ENCODE results near the gene POU2F3. TPM values are rescaled to one million over a fixed set of nuclear protein-coding genes. Genes with fewer than 3 reads are reported as not detected.
A peak's percentile ranks its signal among the peaks of the same experiment; 100 is the strongest.

Gene POU2F3
- total RNA-seq, 1 donor from 2014 or later: not detected

DNA sequence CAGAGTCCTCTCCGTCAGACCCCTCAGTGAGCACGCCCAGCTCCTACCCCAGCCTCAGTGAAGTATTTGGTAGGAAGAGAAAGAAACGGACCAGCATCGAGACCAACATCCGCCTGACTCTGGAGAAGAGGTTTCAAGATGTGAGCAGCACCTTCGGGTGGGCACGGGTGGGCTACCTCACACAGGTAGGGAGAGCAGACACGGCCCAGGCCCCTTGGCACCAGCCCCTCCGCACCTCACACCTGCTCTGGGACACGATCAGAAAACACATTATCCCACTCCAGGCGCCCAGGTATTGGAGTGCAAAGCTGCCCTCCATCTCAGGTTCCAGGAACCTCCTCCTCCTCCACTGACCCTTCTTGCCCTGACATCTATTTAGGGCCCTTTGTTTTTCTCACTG is 67.5 kb downstream of the POU2F3 start:
- ATAC-seq (no peak), DNase-seq (ENCODE audit: low spot score) (no peak)

DNA sequence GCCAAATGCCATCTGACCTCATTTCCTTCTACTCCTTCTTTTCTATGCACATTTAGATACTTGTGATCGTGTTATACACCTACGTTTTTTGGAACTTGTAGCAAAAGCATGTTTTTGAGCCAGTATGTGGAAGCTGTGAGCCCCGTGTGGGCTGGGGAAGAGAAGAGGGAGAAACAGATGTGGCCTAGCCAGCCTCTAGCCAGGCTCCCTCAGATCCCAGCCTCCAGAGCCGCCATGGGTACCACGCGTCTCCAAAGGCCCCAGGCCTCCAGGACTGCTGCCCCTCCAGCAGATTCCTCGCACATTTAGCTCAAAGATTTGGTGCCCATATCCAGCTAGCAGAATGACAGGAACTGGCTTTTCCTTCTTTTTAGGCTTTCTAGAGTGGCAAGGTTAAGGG is 68.1 kb downstream of the POU2F3 start:
- no peak for ATAC-seq
- DNase-seq (ENCODE audit: low spot score): no peak

DNA sequence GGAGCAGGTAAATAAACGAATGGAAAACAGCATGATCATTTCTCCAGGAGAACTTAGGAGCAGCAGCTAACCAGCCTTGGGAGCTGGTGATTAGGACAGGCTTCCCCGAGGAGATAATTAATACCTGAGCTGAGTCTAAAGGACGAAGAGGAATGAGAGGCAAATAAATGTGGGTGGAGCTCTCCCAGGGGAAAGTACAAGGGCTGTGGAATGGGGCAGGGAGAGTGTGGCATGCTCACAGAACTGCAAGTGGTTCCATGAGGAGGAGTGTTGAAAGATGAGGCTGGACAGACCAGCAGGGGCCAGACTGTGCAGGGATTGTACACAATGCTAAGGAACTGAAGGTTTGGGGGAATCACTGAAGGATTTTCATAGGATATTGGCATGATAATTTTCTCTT is 70.9 kb downstream of the POU2F3 start:
- no peak for DNase-seq (ENCODE audit: low spot score)
- ATAC-seq: peak; percentile 50

DNA sequence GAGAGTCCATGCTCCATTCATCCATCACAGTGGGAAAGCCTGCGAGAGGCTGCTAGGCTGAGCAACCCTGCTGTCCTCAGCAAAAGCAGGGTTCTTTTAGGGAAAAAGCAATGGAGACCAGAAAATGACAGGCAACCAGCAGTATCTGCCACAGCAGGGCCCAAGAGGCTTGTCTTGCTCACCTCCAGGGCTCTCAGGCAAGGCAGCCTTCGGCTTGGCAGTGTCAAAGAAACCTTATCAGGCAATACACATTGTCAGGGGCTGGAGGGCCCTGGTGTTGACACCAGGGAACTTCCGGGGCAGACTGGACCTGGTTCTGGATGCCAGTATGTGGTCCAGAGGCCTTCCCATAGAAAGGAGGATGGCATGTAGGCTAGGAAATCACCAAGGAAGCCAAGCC is 74.9 kb downstream of the POU2F3 start:
- DNase-seq (ENCODE audit: low spot score): no peak
- ATAC-seq: no peak

DNA sequence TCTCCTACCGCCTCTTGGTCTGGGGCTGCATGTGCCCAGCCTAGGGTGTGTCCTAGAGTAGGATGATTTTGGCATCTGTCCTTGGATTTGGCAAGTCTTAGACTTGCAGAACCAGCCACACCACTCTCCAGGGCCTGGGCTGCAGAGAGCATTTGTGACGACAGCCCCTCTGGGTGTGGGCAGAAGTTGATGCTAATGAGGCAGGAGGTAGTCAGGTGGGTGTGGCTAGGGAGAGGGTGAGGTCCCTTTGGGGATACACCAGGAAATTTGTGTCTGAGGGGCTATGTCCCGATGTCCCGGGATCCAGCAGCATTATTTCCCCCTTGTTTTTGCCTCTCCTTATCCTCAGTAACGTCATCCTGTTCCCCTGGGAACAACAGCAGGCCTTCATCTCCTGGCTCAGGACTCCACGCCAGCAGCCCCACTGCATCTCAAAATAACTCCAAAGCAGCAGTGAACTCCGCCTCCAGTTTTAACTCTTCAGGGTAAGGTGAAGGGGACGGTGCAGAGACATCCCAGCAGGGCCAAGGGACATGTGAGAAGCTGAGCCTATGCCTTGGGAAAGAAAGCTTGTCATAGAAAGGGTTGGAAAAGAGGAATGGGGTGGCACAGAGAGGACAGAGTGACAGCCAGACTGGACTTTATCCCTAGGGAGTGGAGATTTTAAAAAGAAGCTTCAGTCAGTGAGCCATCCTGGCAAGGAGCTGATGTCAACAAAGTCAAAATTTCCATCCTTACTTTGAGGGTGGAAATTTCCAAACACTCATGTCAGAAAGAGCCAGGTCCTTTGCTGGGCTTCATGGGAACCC is 77.1 kb downstream of the POU2F3 start:
- DNase-seq (ENCODE audit: low spot score): no peak
- peak; percentile 20 for ATAC-seq

DNA sequence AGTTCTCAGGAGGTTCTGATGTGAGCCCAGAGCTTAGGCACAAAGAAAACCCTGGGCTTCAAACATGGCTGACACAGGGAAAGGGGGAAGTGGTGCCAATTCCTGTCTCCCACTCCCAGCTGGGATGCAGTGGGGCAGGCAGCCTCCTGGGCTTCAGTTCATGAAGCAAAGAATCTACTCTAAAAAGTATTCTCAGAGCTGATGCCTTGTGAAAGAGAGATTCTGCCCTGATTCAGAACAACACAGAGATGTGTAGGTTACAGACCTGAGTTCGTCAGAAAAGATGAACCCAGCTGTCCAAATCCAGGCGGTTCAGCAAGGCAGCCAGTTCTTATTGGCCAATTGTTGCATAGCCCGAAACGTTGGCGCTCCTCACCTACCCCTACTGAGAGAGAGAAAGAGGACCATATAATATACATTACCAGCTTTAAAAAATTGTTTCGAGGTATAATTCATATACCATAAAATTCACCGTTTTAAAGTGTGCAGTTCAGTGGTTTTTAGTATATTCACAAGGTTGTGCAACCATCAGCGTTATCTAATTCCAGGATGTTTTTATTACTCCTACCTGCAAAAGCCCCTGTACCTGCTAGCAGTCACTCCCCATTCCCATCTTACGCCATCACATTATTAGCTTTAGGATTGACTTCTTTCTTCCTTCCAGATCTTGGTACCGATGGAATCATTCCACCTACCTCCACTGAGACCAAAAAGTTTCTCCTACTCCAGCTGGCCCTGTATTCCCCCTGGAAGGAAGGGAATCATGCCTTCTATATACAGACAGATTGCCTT is 77.9 kb downstream of the POU2F3 start:
- DNase-seq (ENCODE audit: low spot score) (no peak), ATAC-seq (no peak)

DNA sequence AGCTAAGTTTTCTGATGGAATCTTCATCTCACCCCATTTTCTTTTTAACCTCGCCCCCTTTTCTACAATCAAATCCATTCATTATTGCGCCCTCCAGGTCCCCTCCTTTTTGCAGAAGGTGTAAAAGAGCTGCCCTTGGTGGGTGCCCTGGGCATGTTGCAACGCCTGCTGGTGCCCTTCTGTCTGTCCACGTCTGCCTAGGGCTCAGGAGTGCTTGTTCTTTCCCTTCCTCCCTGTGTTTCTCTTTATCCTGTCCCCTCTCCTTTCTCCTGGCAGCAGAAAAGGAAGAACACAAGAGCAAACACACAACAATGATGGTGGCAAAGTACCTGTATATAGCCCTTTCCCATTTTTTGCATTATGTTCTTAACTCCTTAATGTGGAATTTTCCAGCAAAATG is 79.0 kb downstream of the POU2F3 start:
- ATAC-seq (no peak), DNase-seq (ENCODE audit: low spot score) (no peak)

DNA sequence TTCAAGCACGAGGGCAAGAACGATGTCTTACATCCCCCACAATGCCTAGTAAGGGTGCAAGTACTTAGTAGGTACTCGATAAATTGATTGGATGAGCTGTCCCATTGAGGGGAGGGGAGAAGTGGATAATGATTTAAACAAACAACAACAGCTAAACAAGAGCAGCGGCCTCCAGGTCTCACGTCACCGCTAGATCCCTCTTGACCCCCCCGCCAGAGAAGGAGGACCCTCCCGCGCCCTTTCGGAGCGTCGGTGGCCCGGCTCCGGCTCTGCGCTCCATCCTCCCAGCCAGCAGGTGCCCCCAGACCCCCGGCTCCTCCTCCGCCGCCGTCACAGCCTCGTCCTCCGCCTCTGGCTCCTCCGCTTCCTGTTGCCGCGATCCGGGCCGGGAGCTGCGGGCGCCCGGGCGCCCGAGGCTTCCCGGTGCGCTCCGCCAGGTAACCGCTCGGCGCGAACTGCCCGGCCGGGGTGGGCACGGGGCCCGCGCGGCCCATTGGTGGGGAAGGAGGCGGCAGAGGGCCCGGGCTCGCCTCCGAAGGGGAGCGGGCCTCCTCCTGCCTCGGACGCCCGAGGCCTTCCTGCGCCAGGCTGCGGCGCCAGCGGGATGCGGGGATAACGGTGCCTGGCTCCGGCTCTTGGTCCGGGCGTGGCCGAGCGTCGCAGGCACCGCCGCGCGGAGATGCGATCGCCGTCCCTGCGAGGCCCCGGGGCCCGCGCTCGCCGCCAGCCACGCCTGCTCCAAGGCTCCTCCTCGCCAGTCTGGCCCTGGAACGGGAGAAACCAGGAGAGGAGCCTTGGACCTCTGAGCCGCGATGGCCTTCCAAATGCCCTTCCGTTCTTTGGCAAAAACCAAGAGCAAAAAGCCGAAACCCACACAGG is 85.2 kb downstream of the POU2F3 start, which contains the start of gene TLCD5:
TSS of gene TLCD5 (plus strand) at position 368 of the 879 bp plus-strand sequence. CDS start 2,143 bp downstream, outside the sequence.
- ATAC-seq (peak; percentile 79), DNase-seq (ENCODE audit: low spot score) (no peak)

DNA sequence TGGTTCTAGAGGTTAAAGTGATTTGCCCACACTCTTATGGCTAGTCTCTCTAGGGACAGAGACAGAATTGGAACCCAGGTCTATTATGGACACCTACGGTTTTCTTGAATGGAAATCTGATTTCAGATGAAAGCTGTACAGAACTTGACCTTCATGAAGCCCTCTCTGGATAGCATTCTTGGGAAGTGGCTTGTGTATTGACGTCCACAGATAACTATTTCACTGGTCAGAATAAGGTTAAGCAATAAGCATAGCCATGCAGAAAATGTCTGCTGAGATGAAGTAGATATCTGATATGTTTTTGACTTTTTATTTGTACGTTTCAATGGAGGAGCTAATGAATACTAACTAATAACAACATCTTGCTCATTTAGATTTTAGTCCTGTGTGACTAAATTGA is 86.3 kb downstream of the POU2F3 start:
- DNase-seq (ENCODE audit: low spot score) (no peak), ATAC-seq (no peak)

DNA sequence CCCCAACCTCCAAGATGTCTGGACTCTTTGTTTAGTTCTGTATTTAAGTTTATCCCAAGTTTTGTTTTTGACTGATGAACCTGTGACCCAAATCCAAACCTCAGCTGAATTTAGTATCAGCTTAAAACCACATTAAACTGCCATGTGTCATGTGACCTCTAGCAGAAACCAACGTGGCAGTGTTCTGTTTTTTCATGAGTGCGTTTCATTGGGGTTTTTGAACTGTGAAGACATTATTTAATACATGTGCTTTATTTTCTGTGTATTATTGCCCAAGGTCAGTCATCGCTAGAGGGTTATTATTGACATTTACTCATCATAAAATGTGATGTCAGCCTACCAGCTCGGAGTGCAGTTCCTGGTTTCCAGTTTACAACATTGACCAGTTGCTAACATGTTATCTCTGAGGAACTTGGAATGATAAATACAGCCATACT is 86.9 kb downstream of the POU2F3 start:
- DNase-seq (ENCODE audit: low spot score): no peak

DNA sequence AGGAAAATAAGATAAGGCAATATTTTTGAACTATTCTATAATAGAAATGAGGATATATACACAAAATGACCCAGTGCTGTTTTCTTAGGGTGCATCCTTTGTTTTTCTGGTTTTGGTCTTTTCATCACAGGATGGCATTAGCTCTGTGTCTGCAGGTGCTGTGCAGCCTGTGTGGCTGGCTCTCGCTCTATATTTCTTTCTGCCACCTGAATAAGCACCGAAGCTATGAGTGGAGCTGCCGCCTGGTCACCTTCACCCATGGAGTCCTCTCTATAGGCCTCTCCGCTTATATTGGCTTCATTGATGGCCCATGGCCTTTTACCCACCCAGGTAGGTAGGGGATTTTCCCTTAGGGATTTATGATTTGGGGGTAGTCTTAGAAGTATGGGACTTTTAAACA is 87.4 kb downstream of the POU2F3 start:
- DNase-seq (ENCODE audit: low spot score) (no peak), ATAC-seq (no peak)

More for the DNA sequence above, 86.9 kb downstream of the POU2F3 start:
- no peak for ATAC-seq

DNA sequence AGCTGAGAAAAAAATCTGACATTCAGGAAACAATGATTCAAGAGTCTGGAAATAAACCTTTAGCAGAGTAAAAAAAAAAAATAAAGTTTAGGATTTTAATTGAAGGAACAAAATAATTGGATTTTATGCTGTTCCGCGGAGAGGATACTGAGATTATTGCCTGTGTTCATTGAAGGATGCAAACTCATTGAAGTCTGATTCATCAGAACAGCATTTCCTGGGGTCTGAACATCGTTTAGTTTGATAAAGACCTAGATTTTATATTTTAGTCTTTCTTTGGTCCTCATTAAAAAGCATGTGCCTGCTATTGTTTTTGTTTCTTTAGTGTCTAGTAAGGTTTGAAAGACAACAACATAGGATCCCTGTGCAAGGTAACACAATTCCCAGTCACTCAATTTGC is 89.6 kb downstream of the POU2F3 start:
- no peak for DNase-seq (ENCODE audit: low spot score)
- ATAC-seq: no peak

DNA sequence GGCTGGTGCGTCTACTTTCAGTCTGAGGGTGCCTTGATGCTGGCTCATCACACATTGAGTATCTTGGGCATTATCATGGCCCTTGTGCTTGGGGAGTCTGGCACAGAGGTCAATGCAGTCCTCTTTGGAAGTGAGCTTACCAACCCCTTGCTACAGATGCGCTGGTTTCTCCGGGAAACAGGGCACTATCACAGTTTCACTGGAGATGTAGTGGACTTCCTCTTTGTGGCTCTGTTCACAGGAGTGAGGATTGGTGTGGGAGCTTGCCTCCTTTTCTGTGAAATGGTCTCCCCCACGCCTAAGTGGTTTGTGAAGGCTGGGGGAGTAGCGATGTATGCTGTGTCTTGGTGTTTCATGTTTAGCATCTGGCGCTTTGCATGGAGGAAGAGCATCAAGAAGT is 90.1 kb downstream of the POU2F3 start:
- no peak for DNase-seq (ENCODE audit: low spot score)
- ATAC-seq: no peak

DNA sequence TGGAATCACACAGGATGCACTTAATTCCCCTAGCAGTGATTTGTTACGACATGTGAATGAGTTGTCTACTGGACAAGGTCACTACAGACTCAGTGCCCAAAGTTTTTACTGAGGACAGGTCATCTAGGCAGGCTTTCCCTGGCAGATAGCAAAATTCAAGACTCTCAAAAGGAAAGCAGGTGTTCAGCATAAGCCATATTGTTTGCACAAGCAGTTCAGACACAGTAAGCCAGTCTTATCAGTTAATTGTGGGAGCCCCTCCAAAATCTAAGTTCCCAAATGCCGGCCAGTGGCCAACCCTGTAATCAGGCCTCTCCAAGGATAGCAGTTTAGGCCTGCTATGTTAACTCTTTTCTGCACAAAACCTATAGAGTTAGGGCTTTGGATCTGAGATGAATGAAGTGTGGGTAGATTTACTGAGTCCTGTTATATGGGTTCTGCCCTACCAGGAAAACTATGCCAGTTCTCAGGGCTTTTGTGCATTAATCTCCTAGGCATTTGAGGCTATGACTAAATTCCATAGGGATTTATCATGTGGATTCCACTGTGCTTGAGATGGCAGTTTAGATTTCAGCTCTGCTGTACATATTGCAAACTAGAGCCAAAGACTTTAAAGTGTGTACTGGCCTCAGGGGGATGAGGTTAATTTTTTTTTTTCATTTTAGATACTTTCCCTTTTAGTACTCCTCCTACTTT is 91.5 kb downstream of the POU2F3 start:
- DNase-seq (ENCODE audit: low spot score) (no peak), ATAC-seq (no peak)

DNA sequence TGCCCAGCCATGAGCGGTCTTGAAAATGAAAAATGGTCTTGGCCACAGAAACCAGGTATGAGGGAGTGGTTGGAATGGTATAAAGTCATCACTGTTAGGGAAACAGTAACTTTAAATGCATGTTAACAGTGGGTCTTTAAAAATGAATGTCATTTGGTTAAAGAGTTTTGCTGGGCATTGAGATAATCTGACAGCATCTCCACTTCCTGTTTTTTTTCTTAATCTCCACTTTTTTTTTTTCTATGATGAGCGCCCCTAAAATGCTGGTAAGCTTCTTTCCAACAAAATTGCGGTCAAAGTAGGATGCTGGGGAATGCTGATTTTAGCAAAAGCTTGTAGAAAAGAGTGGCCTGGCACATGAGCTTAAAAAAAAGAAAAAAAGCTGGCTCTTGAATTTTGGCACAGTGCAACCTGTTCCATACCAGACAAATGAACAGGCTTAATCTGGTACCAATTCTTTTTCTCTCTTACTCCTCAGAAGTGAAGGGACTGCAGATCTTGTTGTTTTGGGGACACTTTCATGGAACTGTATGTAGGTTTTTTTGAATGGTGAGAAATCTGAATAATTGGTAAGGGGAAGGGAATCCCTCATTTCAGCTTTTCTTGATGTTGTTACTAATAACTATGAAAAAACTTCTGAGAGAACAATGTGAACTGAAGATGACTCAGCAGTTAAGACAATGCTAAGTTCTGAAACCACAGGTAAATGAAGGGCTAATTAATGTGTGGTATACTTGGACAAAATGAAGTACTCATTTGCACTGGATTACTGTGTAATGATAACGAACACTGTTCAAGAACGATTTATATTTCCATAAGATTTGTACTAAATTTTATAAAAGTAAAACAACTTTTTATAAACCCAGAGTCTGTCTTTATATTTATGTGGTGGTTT is 93.1 kb downstream of the POU2F3 start:
- no peak for DNase-seq (ENCODE audit: low spot score)
- no peak for ATAC-seq

DNA sequence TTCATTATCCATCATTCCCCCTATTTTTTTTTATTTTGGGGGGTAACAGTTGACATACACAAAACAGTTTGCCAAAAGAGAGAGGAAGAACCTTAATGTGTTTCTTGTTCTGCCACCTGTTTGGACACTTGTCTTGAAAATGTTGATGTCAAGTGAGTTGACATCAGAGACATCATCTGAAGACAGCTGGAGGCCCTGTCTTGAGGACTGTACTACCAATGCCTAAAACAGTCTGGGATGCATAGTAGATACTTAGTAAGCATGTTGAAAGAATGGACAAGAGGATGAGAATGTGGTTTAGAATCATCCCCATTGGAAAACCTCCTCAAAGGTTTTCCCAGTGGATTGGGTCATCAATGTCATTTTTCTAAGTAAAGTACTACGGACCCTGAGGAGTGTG is 93.9 kb downstream of the POU2F3 start:
- no peak for ATAC-seq

DNA sequence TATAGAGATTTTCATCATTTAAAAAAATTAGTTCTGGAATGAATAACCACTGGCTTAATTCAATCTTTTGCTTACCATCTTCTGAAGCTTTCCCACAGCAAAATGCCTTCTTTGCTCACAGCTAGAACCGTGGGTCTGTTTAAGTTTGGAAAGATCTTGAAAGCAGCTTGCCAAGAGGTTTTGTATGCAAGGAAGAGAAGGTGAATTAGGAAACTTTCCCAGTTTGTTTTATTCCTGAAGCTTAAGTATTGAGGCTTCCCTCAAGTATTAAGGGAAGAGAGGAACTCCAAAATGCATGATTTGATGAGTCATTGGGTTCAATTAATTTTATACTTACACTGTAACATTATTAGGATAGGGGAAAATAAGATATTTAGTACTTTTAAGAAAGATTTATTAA is 94.4 kb downstream of the POU2F3 start:
- no peak for ATAC-seq
- DNase-seq (ENCODE audit: low spot score): no peak

More for the DNA sequence above, 93.9 kb downstream of the POU2F3 start:
- no peak for DNase-seq (ENCODE audit: low spot score)

DNA sequence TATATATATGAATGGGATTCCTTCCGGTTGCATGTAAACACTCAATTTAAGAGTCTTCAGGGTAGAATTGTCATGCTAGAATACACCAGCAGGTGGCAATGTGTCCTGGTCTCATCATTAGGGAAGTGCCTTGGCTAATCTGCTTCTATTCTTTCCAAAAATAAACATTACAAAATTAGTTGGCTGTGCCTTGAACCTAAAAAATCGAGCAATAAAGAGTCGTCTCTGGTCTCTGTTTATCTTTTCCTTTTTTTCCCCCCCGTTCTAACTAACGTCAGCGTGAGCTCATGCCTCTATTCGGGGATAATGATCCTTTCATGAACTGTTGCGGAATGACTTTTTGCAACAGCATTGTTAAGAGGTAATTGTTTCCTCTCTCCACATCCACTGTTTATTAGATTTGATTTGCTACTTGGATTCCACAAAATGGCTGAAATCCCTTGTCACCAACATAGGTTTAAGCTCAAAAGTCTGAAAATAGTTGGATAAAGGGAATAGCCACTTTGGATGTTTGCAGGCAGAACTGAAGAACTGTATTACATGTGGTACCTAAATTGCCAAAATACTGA is 95.0 kb downstream of the POU2F3 start:
- ATAC-seq (peak; percentile 40), DNase-seq (ENCODE audit: low spot score) (peak; percentile 60)

DNA sequence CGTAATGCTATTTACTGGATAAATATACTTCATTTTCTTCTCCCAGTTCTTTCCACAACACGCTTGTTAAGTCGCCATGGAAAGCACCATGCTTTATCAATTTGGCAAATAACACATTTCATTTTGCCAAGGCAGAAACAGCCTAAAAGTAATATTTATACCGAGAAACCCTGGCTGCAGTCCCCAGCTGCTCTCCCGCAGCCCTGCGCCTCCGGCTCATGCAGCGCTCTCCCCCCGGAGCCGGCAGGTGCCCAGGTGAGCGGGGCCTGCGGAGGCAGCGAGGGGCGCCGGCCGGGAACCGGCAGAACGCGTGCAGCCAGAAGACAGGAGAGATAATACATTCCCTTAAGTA is 95.6 kb downstream of the POU2F3 start:
- DNase-seq (ENCODE audit: low spot score) (no peak), ATAC-seq (peak; percentile 36)
